Peyer's patch (tissue), 4 donors: ENCODE measurements around the gene ARG1.

Experiments used
- POLR2A ChIP-seq, 2 donors: fragments of 450-650 bp; IDR thresholded peaks; one replicate each; pipeline ENCODE4 v1.5.1; 2017; ENCODE audit warnings: antibody characterized with exemption in 2 of 2, mild to moderate bottlenecking in 2 of 2, moderate library complexity in 2 of 2
- TF ChIP-seq, protein P1 (sequence below), 6 experiments: fragments of 450-650 bp in 4 of 6; fragments of 200-600 bp in 2 of 6; sonication (generic) in 1 of 6; IDR thresholded peaks; one replicate each; pipeline ENCODE4 v1.5.1; 2017 to 2019; ENCODE audit warnings: antibody characterized with exemption in 6 of 6, mild to moderate bottlenecking in 3 of 6, moderate library complexity in 1 of 6

- TF ChIP-seq, protein P1, sequence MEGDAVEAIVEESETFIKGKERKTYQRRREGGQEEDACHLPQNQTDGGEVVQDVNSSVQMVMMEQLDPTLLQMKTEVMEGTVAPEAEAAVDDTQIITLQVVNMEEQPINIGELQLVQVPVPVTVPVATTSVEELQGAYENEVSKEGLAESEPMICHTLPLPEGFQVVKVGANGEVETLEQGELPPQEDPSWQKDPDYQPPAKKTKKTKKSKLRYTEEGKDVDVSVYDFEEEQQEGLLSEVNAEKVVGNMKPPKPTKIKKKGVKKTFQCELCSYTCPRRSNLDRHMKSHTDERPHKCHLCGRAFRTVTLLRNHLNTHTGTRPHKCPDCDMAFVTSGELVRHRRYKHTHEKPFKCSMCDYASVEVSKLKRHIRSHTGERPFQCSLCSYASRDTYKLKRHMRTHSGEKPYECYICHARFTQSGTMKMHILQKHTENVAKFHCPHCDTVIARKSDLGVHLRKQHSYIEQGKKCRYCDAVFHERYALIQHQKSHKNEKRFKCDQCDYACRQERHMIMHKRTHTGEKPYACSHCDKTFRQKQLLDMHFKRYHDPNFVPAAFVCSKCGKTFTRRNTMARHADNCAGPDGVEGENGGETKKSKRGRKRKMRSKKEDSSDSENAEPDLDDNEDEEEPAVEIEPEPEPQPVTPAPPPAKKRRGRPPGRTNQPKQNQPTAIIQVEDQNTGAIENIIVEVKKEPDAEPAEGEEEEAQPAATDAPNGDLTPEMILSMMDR (IDR thresholded peaks at IDR 0.05): peak in 1 of 6 experiments; percentile 15
- TF ChIP-seq POLR2A (IDR thresholded peaks at IDR 0.05): no peak
Measured at GRCh38 chr6:131602781-131603312, 29.8 kb downstream of the ARG1 start.
